Measurements from ENCODE around the gene FAM120B.

The FAM120B gene

GRCh38 chr6:170294298-170294730 is 12.2 kb upstream of the FAM120B start:
- no peak for TF ChIP-seq POLR2A (IDR thresholded peaks at IDR 0.05; ENCODE audit: low read depth, low read length)
- peak; percentile 30 for DNase-seq (ENCODE audit: insufficient read length, low spot score)
- FAIRE-seq, result no peak

GRCh38 chr6:170294813-170295509 is 11.6 kb upstream of the FAM120B start:
- TF ChIP-seq POLR2A (IDR thresholded peaks at IDR 0.05; ENCODE audit: low read depth, low read length), result no peak
- no peak for DNase-seq (ENCODE audit: insufficient read length, low spot score)
- FAIRE-seq, result no peak

- FAIRE-seq (no peak), DNase-seq (ENCODE audit: insufficient read length, low spot score) (no peak)
- no peak for TF ChIP-seq POLR2A (IDR thresholded peaks at IDR 0.05; ENCODE audit: low read depth, low read length)
Observed at GRCh38 chr6:170295510-170296422, 10.8 kb upstream of the FAM120B start.

GRCh38 chr6:170296423-170296745 is 10.2 kb upstream of the FAM120B start:
- TF ChIP-seq POLR2A (IDR thresholded peaks at IDR 0.05; ENCODE audit: low read depth, low read length), result no peak
- no peak for FAIRE-seq
- no peak for DNase-seq (ENCODE audit: insufficient read length, low spot score)

GRCh38 chr6:170296746-170297575 is 9.6 kb upstream of the FAM120B start:
- DNase-seq (ENCODE audit: insufficient read length, low spot score), result no peak

GRCh38 chr6:170297576-170298330 is 8.8 kb upstream of the FAM120B start:
- TF ChIP-seq POLR2A (IDR thresholded peaks at IDR 0.05; ENCODE audit: low read depth, low read length), result no peak
- DNase-seq (ENCODE audit: insufficient read length, low spot score), result no peak
- FAIRE-seq, result no peak

More at GRCh38 chr6:170296746-170297575, 9.6 kb upstream of the FAM120B start:
- FAIRE-seq, result no peak
- TF ChIP-seq POLR2A (IDR thresholded peaks at IDR 0.05; ENCODE audit: low read depth, low read length), result no peak

DNA sequence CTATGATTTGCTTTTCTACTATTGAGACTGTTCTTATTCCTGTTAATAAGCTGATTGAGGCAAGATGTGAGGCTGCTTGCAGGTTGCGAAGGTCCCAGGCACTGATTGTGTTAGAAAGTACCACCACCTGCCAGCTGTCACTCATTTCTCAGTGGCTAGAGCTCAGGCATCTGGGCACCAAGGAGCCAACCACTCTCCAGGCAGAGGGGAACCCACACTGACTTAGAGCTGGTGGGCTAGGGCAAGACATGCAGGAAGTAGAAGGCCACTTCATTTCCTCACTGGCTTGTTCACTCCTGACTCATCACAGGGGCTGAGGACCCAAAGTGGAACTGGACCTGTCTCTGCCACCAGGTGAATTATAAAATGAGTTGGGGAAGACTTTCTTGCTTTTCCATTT is 7.9 kb upstream of the FAM120B start:
- FAIRE-seq (no peak), DNase-seq (ENCODE audit: insufficient read length, low spot score) (no peak)
- TF ChIP-seq POLR2A (IDR thresholded peaks at IDR 0.05; ENCODE audit: low read depth, low read length), result no peak

- TF ChIP-seq POLR2A (IDR thresholded peaks at IDR 0.05; ENCODE audit: low read depth, low read length), result no peak
- DNase-seq (ENCODE audit: insufficient read length, low spot score) (no peak), FAIRE-seq (no peak)
Observed at GRCh38 chr6:170301184-170301583, 5.4 kb upstream of the FAM120B start.

DNA sequence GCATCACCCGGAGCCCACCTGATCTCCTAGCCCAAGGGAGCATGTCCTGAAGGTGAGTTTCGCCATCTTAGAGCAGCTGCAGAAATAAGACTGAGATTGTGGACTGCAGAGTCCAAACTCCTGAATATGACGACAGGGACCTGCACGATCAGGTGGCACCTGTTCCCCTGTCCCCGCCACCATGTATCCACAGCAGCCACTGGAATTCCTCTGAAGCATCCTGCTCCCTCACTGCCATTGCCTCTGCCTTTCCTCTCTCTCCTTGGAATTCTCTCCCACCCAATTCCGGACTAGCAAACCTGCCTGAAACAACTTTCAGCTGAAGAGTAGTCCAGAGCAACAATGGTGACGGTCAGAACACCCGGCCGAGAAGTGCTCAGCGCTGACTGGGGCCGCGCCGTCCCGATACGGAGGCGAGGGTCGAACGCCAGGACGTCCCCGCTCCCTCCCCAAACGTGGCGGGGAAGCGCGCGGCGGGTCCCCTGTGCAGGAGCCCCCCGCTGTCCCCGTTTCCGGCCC is 694 bp upstream of the FAM120B start:
- FAIRE-seq (no peak), DNase-seq (ENCODE audit: insufficient read length, low spot score) (no peak)
- no peak for TF ChIP-seq POLR2A (IDR thresholded peaks at IDR 0.05; ENCODE audit: low read depth, low read length)

DNA sequence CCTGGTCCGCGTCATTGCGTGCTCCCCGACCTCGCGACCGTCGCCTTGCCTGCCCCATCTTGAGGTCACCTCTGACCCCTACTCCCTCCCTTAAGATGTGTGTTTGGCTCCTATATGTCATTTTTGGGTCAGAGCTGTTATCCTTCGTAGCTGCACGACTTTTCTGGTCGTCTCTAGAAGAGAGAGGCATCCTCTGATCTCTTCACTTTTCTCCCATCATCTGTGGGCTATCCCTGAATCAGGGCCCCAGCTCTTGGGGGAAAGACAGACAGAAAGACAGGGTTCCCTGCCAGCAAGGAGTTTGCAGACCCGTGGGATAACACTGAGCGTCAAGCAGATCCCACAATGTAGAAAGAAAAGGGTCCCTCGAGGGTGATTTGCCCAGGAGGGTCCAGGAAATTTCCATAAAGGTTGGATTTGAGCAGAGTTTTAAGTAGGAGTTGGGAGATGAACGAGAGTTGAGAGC is 555 bp downstream of the FAM120B start:
- no peak for FAIRE-seq
- no peak for TF ChIP-seq POLR2A (IDR thresholded peaks at IDR 0.05; ENCODE audit: low read depth, low read length)
- DNase-seq (ENCODE audit: insufficient read length, low spot score), result no peak

GRCh38 chr6:170308761-170309160 is 2.2 kb downstream of the FAM120B start:
- FAIRE-seq (no peak), DNase-seq (ENCODE audit: insufficient read length, low spot score) (no peak)
- no peak for TF ChIP-seq POLR2A (IDR thresholded peaks at IDR 0.05; ENCODE audit: low read depth, low read length)

- no peak for FAIRE-seq
- no peak for DNase-seq (ENCODE audit: insufficient read length, low spot score)
- no peak for TF ChIP-seq POLR2A (IDR thresholded peaks at IDR 0.05; ENCODE audit: low read depth, low read length)
Observed at GRCh38 chr6:170311696-170312095, 5.1 kb downstream of the FAM120B start.

- DNase-seq (ENCODE audit: insufficient read length, low spot score) (no peak), FAIRE-seq (no peak)
- TF ChIP-seq POLR2A (IDR thresholded peaks at IDR 0.05; ENCODE audit: low read depth, low read length), result no peak
Observed at GRCh38 chr6:170312876-170313275, 6.3 kb downstream of the FAM120B start.
